ENCODE results near the gene CRIP2.
A peak's percentile ranks its signal among the peaks of the same experiment; 100 is the strongest.

The CRIP2 gene

DNA sequence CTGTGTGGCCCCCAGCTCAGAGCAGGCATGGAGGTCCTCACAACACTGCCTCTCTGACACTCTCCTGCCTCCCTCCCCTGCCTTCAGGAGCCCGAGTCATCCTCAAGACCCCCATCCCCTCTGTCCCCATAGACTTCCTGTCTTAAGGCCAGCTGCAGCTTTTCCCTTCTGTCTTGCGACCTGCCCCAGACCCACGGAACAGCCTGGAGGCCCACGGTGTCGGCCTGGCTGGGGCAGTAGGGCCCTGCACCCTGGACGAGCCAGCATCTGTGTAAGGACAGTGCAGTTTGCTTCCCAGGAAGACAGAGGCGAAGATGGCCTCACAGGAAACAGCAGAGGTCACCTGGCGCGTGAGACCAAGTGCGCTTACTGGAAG, 26.1 kb downstream of the CRIP2 start:
- DNase-seq, result no peak

DNA sequence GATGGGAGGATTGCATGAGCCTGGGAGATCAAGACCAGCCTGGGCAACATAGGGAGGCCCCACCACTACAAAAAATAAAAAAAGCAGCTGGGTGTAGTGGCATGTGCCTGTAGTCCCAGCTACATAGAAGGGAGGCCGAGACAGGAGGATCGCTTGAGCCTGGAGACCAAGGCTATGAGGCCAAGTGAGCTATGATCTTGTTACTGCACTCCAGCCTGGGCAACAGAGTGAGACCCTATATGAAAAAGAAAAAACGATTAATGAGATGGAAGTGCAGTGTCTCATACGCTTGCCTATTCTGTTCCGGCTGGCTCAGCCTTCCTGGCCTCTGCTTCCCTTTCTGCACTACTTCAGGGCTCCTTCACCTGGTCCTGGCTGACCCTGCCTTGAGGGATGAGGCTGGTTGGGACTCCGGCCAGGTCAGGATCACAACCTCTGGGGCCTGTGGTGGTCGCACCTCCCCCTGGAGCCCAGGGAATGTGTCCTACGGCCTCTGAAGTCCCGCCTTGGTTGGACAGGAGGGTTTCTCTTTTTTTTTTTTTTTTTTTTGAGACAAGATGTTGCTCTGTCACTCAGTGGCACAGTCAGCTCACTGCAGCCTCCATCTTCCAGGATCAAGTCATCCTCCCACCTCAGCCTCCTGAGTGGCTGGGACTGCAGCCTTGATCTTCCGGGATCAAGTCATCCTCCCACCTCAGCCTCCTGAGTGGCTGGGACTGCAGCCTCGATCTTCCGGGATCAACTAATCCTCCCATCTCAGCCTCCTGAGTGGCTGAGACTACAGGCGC, 27.1 kb downstream of the CRIP2 start:
- DNase-seq, result no peak

GRCh38 chr14:105502446-105503295, 28.1 kb downstream of the CRIP2 start:
- no peak for DNase-seq

DNA sequence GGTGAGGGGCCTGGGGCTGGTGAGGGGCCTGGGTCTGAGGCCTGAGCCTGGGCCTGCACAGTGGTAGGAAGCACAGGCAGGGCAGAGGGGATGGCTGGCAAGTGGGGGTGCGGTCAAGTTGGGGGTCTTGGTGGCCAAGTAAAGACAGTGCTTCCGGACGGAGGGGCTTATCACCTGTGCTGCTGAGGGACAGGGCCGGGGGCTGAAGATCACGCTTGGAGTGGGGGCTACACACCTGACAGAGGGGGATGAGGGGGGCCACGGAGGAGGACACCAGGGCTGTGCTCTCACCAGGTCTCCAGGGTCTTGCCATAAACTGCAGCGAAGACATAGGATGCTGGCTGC, 28.6 kb downstream of the CRIP2 start:
- no peak for DNase-seq

GRCh38 chr14:105503935-105504692, 29.5 kb downstream of the CRIP2 start:
- DNase-seq, result no peak

GRCh38 chr14:105505101-105505500, 30.5 kb downstream of the CRIP2 start:
- DNase-seq, result no peak

- no peak for DNase-seq
These were observed 32.6 kb downstream of the CRIP2 start for GRCh38 chr14:105507247-105507646.

GRCh38 chr14:105508069-105508468, 33.4 kb downstream of the CRIP2 start:
- no peak for DNase-seq

DNA sequence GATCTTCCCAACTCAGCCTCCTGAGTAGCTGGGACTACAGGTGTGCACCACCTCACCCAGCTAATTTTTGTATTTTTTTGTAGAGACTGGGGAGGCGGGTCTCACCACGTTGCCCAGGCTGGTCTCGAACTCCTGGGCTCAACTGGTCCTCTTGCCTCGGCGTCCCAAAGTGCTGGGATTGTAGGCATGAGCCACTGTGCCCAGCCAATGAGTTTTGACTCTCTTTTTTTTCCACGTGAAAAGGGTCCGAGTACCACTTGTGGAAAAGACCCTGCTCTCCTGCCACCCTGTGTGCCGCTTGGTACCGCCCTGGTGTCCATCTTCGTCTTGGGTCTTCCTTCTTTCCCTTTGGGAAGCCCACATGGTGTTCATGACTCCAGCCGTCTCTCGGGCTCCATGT, 34.0 kb downstream of the CRIP2 start:
- no peak for DNase-seq

DNA sequence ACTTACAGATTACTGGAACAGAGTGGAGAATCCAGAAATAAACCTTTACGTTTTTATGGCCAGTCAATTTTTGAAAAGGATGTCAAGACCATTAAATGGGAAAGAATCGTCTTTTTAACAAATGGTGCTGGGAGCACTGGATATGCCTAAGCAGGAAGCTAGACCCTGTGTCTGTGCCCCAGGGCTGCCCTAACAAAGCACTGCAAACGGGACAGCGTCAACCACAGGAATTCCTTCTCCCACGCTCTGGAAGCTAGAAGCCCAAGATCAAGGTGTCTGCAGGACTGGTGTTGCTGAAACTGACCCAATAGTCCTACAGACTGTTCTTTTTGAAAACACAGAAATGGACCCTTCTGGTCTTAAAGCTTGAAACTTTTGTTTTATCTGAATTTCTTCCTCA, 42.5 kb downstream of the CRIP2 start:
- DNase-seq, result no peak

DNA sequence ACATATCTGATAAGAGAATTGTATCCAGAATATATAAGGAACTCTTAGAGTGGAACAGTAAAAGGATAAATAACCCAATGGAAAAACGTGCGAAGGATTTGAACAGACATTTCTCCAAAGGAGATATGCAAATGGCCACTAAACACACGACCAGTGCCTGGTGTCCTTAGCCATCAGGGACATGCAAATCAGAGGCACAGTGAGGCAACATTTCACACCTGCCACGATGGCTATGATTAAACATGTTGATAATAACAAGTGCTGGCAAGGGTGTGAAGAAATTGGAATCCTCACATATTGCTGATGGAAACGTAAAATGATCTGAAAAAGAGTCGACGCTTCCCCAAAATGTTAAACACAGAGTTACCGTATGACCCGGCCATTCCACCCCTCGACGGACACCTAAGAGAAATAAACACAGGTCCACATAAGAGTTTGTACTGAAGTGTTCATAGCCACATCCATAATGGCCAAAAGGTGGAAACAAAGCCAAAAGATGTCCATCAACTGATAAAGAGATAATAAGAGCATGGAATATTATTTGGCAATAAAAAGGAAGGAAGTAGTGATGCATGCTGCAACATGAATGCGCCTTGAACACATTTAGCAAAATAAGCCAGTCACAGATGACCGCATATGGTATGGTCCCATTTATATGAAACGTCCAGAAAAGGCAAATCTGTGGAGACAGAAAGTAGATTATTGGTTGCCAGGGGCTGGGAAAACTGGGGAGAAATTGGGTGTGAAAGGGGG, 45.5 kb downstream of the CRIP2 start:
- no peak for DNase-seq

DNA sequence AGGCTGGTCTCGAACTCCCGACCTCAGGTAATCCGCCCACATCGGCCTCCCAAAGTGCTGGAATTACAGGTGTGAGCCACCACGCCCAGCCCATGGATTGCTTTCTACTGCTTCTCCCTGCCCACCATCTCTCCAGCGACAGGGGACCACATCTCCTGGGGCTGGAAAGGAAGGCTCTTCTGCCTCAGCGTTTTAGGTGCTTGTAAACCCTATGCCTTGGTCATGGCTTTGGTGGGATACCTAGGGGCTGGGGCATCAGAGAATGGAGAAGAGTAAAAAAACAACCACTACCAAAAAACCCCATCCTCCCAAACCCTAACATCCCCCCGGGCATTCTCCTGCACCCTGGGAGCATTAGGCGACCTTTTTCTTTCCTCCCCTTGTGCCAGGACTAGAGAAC, 50.7 kb downstream of the CRIP2 start:
- DNase-seq, result no peak

DNA sequence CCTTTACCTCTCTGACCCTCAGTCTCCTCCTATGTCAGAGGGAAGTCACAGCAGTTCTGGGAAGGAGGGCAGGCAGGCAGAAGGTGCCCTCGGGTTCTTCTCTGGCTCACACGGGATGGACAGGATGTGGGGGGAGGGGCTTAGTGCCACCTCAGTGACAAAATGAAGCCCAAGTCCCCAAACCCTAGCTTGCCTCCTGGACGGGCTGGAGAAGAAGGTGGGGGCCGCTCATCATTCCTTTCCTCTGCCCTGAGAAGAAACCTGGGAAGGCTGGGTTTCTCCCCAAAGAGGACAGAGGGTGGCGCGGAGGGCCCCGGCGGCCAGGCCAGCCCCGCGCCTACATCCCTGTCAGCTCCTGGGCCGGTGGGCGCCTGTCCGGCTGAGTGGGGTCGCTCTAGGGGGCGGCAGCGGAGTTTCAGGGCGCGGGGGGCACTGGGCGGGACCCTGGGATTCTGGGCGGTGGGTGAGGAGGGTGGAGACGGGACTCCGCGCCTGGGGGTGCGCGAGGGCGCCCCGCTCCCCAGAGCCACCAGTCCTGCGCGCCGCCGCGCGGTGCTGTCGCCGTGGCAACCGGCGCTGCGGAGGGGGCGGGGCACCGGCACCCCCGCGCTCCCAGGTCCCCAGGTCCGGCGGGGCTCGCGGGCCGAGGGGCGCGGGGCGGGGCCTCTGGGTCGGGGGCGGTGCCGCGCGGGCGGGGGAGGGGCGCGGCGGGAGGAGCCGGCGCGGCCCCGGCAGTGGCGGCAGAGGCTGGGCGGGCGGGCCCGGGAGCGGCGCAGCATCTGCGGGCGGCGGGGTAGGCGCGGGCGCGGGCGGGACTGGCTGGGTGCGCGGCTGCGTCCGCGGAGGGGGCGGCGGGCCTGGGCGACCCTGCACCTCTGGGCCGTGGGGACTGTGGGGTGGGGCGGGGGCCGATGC, 51.5 kb downstream of the CRIP2 start, which contains the start of gene TMEM121:
Gene TMEM121, plus strand, starts transcription at position 723 of the 915 bp plus-strand sequence. CDS start 2,252 bp downstream, outside the sequence.
- DNase-seq, result no peak

- no peak for DNase-seq
These were observed 52.3 kb downstream of the CRIP2 start for GRCh38 chr14:105526776-105527380.

DNA sequence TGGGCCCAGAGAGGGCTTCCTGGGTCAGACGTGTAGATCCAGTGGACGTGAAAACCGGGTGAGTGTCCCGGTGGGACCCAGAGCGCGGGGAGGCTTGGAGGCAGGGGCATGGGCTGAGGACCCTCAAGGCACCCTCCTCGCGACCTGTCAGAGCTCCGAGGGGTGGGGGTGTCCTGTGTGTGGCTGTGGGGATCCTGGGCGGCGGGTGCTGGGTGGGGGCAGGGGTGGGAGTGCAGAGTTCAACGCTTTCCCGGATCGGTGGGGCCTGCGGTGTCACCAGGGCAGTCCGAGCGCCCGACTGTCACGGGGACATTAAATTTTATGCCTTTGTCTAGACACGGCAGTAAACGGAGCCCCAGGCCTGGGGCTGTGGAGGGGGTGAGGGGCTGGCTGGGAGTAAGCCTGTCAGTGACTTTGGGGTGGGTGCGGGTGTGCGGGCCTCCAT, 52.8 kb downstream of the CRIP2 start:
- DNase-seq, result no peak

GRCh38 chr14:105527826-105528585, 53.4 kb downstream of the CRIP2 start:
- peak; percentile 44 for DNase-seq

DNA sequence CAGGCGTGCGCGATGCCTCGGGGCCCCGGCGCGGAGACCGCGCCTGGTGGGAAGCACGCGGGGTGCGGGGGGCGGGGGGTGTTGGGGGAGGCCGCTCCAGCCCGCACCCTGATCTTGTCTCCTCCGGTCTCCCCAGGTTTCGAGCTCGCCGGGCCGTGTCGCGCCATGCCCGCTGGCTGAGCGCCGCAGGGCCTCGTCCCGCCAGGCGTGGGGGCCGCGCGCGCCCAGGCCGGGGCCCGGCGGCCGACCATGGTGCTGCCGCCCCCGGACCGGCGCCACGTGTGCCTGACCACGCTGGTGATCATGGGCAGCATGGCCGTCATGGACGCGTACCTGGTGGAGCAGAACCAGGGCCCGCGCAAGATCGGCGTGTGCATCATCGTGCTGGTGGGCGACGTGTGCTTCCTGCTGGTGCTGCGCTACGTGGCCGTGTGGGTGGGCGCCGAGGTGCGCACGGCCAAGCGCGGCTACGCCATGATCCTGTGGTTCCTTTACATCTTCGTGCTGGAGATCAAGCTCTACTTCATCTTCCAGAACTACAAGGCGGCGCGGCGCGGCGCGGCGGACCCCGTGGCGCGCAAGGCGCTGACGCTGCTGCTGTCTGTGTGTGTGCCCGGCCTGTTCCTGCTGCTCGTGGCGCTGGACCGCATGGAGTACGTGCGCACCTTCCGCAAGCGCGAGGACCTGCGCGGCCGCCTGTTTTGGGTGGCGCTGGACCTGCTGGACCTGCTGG, 54.1 kb downstream of the CRIP2 start:
- no peak for DNase-seq

GRCh38 chr14:105529319-105529568, 54.6 kb downstream of the CRIP2 start:
- DNase-seq, result no peak
